H9 (cell line): ENCODE measurements around the gene ATP6V0A1. TPM values are rescaled to one million over a fixed set of nuclear protein-coding genes. Genes with fewer than 3 reads are reported as not detected.

Source experiments
- DNase-seq: peaks from one replicate; pipeline ENCODE4 v3.0.0-alpha.2; 2017
- H2AFZ ChIP-seq: one replicate; pipeline ENCODE4 v1.6.1; 2013; ENCODE audit warnings: mild to moderate bottlenecking, low read length, control low read depth, moderate library complexity
- H2AK5ac ChIP-seq: 2 replicates; pipeline ENCODE4 v1.6.1; 2013; ENCODE audit warnings: low read length, control low read depth, mixed read lengths; ENCODE audit not compliant: insufficient read length
- H2BK120ac ChIP-seq: one replicate; pipeline ENCODE4 v1.6.1; 2013; ENCODE audit warnings: low read depth, mild to moderate bottlenecking, low read length, control low read depth, inconsistent platforms; ENCODE audit not compliant: poor library complexity, severe bottlenecking
- H2BK12ac ChIP-seq: 2 replicates; pipeline ENCODE4 v1.6.1; 2013; ENCODE audit warnings: low read length, control low read depth, mixed read lengths, low read depth; ENCODE audit not compliant: insufficient read length
- H2BK15ac ChIP-seq: 2 replicates; pipeline ENCODE4 v1.6.1; 2013; ENCODE audit warnings: low read depth, low read length, control low read depth
- H2BK20ac ChIP-seq: one replicate; pipeline ENCODE4 v1.6.1; 2013; ENCODE audit warnings: low read depth, mild to moderate bottlenecking, low read length, control low read depth, inconsistent platforms; ENCODE audit not compliant: poor library complexity, severe bottlenecking
- H2BK5ac ChIP-seq: 2 replicates; pipeline ENCODE4 v1.6.1; 2013; ENCODE audit warnings: low read length, control low read depth, mixed read lengths; ENCODE audit not compliant: insufficient read length
- H3K14ac ChIP-seq: 2 replicates; pipeline ENCODE4 v1.6.1; 2013; ENCODE audit warnings: low read length, control low read depth; ENCODE audit not compliant: insufficient read depth
- H3K18ac ChIP-seq: 2 replicates; pipeline ENCODE4 v1.6.1; 2013; ENCODE audit warnings: low read depth, mild to moderate bottlenecking, mixed read lengths, low read length, control low read depth; ENCODE audit not compliant: insufficient read length
- H3K23ac ChIP-seq: 2 replicates; pipeline ENCODE4 v1.6.1; 2013; ENCODE audit warnings: low read length, control low read depth, mixed read lengths, low read depth; ENCODE audit not compliant: insufficient read length
- H3K23me2 ChIP-seq: 2 replicates; pipeline ENCODE4 v1.6.1; 2013; ENCODE audit warnings: low read depth, mild to moderate bottlenecking, mixed read lengths, low read length, control low read depth; ENCODE audit not compliant: insufficient read length, poor library complexity, severe bottlenecking
- H3K27ac ChIP-seq: 2 replicates; pipeline ENCODE4 v1.5.1; 2013; ENCODE audit warnings: low read length, control low read depth, mixed read lengths, low read depth; ENCODE audit not compliant: insufficient read length
- H3K27me3 ChIP-seq: 2 replicates; pipeline ENCODE4 v1.6.1; 2013; ENCODE audit warnings: low read length, control low read depth, inconsistent platforms; ENCODE audit not compliant: insufficient read depth
- H3K4ac ChIP-seq: 2 replicates; pipeline ENCODE4 v1.6.1; 2013; ENCODE audit warnings: low read depth, mild to moderate bottlenecking, control low read depth, inconsistent platforms, low read length, moderate library complexity
- H3K4me1 ChIP-seq: 2 replicates; pipeline ENCODE4 v1.6.1; 2013; ENCODE audit warnings: low read length, control low read depth, inconsistent platforms; ENCODE audit not compliant: insufficient read depth
- H3K4me2 ChIP-seq: 2 replicates; pipeline ENCODE4 v1.6.1; 2013; ENCODE audit warnings: low read length, control low read depth, mixed read lengths; ENCODE audit not compliant: insufficient read length, insufficient read depth
- H3K56ac ChIP-seq: 2 replicates; pipeline ENCODE4 v1.6.1; 2013; ENCODE audit warnings: low read depth, mild to moderate bottlenecking, mixed read lengths, low read length, control low read depth; ENCODE audit not compliant: insufficient read length
- H3K79me1 ChIP-seq: 2 replicates; pipeline ENCODE4 v1.6.1; 2013; ENCODE audit warnings: low read depth, mild to moderate bottlenecking, moderate library complexity, low read length, control low read depth, inconsistent platforms; ENCODE audit not compliant: insufficient read depth, poor library complexity, severe bottlenecking
- H3K79me2 ChIP-seq: 2 replicates; pipeline ENCODE4 v1.6.1; 2013; ENCODE audit warnings: low read length, control low read depth, inconsistent platforms; ENCODE audit not compliant: insufficient read depth
- H3K9ac ChIP-seq: 2 replicates; pipeline ENCODE4 v1.6.1; 2013; ENCODE audit warnings: low read length, control low read depth, mixed read lengths; ENCODE audit not compliant: insufficient read length; ENCODE audit errors: extremely low read depth
- H3K9me3 ChIP-seq: one replicate; pipeline ENCODE4 v1.6.1; 2013; ENCODE audit warnings: low read depth, low read length, inconsistent platforms; ENCODE audit not compliant: control insufficient read depth
- H3T11ph ChIP-seq: one replicate; pipeline ENCODE4 v1.6.1; 2013; ENCODE audit warnings: mild to moderate bottlenecking, low read length, control low read depth, inconsistent platforms
- H4K20me1 ChIP-seq: one replicate; pipeline ENCODE4 v1.6.1; 2013; ENCODE audit not compliant: control insufficient read depth, insufficient read length, insufficient read depth
- H4K5ac ChIP-seq: 2 replicates; pipeline ENCODE4 v1.6.1; 2013; ENCODE audit warnings: low read depth, mild to moderate bottlenecking, mixed read lengths, low read length, control low read depth; ENCODE audit not compliant: insufficient read length
- H4K8ac ChIP-seq: replicated peaks from 2 replicates; pipeline ENCODE4 v1.6.1; 2013; ENCODE audit warnings: low read length, control low read depth, mixed read lengths, low read depth; ENCODE audit not compliant: insufficient read length
- H4K91ac ChIP-seq: 2 replicates; pipeline ENCODE4 v1.6.1; 2013; ENCODE audit warnings: low read depth, mild to moderate bottlenecking, moderate library complexity, mixed read lengths, low read length, control low read depth; ENCODE audit not compliant: insufficient read length
- H3K27ac Mint-ChIP-seq, 3 experiments: 2 replicates in 2 of 3; 3 replicates in 1 of 3; pipeline ENCODE4 v1.8.0; 2020 to 2021; ENCODE audit warnings: mixed read lengths in 3 of 3, mild to moderate bottlenecking in 1 of 3, moderate library complexity in 1 of 3
- H3K27me3 Mint-ChIP-seq: 2 replicates; pipeline ENCODE4 v1.8.0; 2021; ENCODE audit warnings: low read depth, mild to moderate bottlenecking, moderate library complexity, mixed read lengths
- H3K36me3 Mint-ChIP-seq, 3 experiments: 2 replicates in 2 of 3; 3 replicates in 1 of 3; pipeline ENCODE4 v1.8.0; 2020 to 2021; ENCODE audit warnings: low read depth in 3 of 3, mixed read lengths in 3 of 3; ENCODE audit not compliant: insufficient read depth in 1 of 3
- H3K4me1 Mint-ChIP-seq, 2 experiments: 2 replicates each; pipeline ENCODE4 v1.8.0; 2020; ENCODE audit warnings: mixed read lengths in 2 of 2
- H3K4me3 Mint-ChIP-seq, 2 experiments: 2 replicates in 1 of 2; 3 replicates in 1 of 2; pipeline ENCODE4 v1.8.0; 2020 to 2021; ENCODE audit warnings: mild to moderate bottlenecking in 2 of 2, mixed read lengths in 2 of 2, moderate library complexity in 1 of 2
- H3K9me3 Mint-ChIP-seq, 2 experiments: 2 replicates in 1 of 2; 3 replicates in 1 of 2; pipeline ENCODE4 v1.8.0; 2020; ENCODE audit warnings: mild to moderate bottlenecking in 2 of 2, mixed read lengths in 2 of 2, moderate library complexity in 1 of 2
- WGBS: extraction: QIAGEN DNeasy Blood & Tissue Kit; methylation state at CpG from one replicate; pipeline ENCODE4 v1.1.7; 2013; ENCODE audit warnings: missing lambda C conversion rate, low lambda C conversion rate, mixed read lengths; ENCODE audit not compliant: insufficient read length; ENCODE audit errors: extremely low coverage; 5-methylcytosine and 5-hydroxymethylcytosine counted together
- total RNA-seq: library from RNA; stranded (reverse); gene quantifications from 2 replicates; pipeline ENCODE4 v1.2.1, GENCODE V29; 2021
- TF ChIP-seq, protein P1 (sequence below): fragments of 200-600 bp; sonication (generic); conservative IDR thresholded peaks from 3 replicates; pipeline ENCODE4 v1.8.0; 2021; ENCODE audit warnings: antibody characterized with exemption, mild to moderate bottlenecking

The ATP6V0A1 gene
- total RNA-seq, 1 experiment from 2014 or later = 54.1 TPM

DNA sequence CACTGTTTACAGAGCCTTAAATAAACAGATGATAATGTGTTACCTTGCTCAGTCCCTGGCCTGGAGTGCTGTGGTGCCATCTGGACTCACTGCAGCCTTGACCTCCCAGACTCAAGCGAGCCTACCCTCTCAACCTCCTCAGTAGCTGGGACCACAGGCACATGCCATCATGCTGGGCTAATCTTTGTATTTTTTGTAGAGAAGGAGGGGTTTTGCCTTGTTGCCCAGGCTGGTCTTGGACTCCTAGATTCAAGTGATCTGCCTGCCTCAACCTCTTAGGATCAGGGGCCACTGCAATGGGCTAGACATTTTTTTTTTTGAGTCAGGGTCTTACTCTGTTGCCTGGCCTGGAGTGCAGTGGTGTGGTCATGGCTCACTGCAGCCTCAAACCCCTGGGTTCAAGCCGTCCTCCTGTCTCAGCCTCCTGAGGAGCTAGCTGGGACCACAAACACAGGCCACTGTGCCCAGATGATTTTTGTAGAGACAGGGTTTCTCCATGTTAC is 72.3 kb downstream of the ATP6V0A1 start:
- Histone ChIP-seq H3K23ac (no peak overlapping the region), H4K5ac (no peak overlapping the region), H3K14ac (no peak overlapping the region), H3K27me3 (no peaks in the 10 kb centered on the region), H3K4me1 (no peaks in the 10 kb centered on the region), H4K8ac (no peak overlapping the region), H3K27ac (no peak overlapping the region), H3K79me1 (no peaks in the 10 kb centered on the region), H3T11ph (no peak overlapping the region), H4K20me1 (no peaks in the 10 kb centered on the region), H4K91ac (no peak overlapping the region), H3K4me2 (no peak overlapping the region), H2BK20ac (no peak overlapping the region), H3K9ac (no peak overlapping the region), H3K4ac (no peak overlapping the region), H3K56ac (no peak overlapping the region), H2BK120ac (no peak overlapping the region), H3K23me2 (peaks cover 3% of the 10 kb centered on the region), H2AK5ac (no peak overlapping the region), H2BK15ac (no peak overlapping the region), H2BK5ac (no peak overlapping the region), H3K18ac (no peak overlapping the region), H2BK12ac (no peak overlapping the region), H3K79me2 (no peaks in the 10 kb centered on the region), H2AFZ (no peak overlapping the region), H3K9me3 (no peaks in the 10 kb centered on the region)
- Mint-ChIP-seq H3K4me3 (peak overlapping the region in 1 of 2 experiments; percentile 46; a peak in 2 of 5 replicates), H3K4me1 (peaks cover 8 to 15% of the 10 kb centered on the region in 2 experiments), H3K27me3 (peaks cover 48% of the 10 kb centered on the region), H3K27ac (no peak overlapping the region), H3K9me3 (0 out of 5 replicates have a peak, but pooled peaks cover 0 to 3% of the 10 kb centered on the region in 2 experiments), H3K36me3 (no peaks in the 10 kb centered on the region; a peak in 2 of 7 replicates)
- TF ChIP-seq, protein P1, sequence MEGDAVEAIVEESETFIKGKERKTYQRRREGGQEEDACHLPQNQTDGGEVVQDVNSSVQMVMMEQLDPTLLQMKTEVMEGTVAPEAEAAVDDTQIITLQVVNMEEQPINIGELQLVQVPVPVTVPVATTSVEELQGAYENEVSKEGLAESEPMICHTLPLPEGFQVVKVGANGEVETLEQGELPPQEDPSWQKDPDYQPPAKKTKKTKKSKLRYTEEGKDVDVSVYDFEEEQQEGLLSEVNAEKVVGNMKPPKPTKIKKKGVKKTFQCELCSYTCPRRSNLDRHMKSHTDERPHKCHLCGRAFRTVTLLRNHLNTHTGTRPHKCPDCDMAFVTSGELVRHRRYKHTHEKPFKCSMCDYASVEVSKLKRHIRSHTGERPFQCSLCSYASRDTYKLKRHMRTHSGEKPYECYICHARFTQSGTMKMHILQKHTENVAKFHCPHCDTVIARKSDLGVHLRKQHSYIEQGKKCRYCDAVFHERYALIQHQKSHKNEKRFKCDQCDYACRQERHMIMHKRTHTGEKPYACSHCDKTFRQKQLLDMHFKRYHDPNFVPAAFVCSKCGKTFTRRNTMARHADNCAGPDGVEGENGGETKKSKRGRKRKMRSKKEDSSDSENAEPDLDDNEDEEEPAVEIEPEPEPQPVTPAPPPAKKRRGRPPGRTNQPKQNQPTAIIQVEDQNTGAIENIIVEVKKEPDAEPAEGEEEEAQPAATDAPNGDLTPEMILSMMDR = no peak
- DNase-seq = no peak
- WGBS = no CpG with 5 or more reads among the region's 2 CpGs
